Tibial nerve (tissue), 4 donors: Measurements from ENCODE around the gene TBC1D1. TPM values are rescaled to one million over a fixed set of nuclear protein-coding genes. Genes with fewer than 3 reads are reported as not detected.

Experiments
- DNase-seq, 2 donors: peaks; one replicate each; pipeline ENCODE4 v3.0.0-alpha.2; 2019; ENCODE audit warnings: low spot score in 2 of 2
- H3K27ac ChIP-seq, 4 donors: fragments of 200-600 bp; sonication (generic) in 3 of 4; one replicate each; pipeline ENCODE4 v1.5.1; 2017 to 2019; ENCODE audit warnings: mild to moderate bottlenecking in 1 of 4
- H3K27me3 ChIP-seq, 2 donors: fragments of 200-600 bp; sonication (generic) in 1 of 2; one replicate each; pipeline versions ENCODE4 v1.5.1 to v1.6.0; 2017 to 2019
- H3K36me3 ChIP-seq, 3 donors: fragments of 200-600 bp; sonication (generic); one replicate each; pipeline ENCODE4 v1.5.1; 2018 to 2019
- H3K4me1 ChIP-seq, 4 donors: fragments of 200-600 bp; sonication (generic) in 3 of 4; one replicate each; pipeline ENCODE4 v1.5.1; 2017 to 2019
- H3K4me3 ChIP-seq, 4 donors: fragments of 200-600 bp; sonication (generic) in 3 of 4; one replicate each; pipeline ENCODE4 v1.5.1; 2017 to 2019; ENCODE audit warnings: mild to moderate bottlenecking in 1 of 4, moderate library complexity in 1 of 4
- H3K9me3 ChIP-seq, 4 donors: fragments of 200-600 bp; sonication (generic) in 3 of 4; one replicate each; pipeline ENCODE4 v1.5.1; 2017 to 2019
- EP300 ChIP-seq, 2 donors: sonication (generic); formaldehyde crosslinking; IDR thresholded peaks; one replicate each; pipeline ENCODE4 v1.6.1; 2017; ENCODE audit warnings: antibody characterized with exemption in 2 of 2, mild to moderate bottlenecking in 1 of 2
- POLR2A ChIP-seq, 2 donors: fragments of 450-650 bp; IDR thresholded peaks; one replicate each; pipeline ENCODE4 v1.6.1; 2017; ENCODE audit warnings: antibody characterized with exemption in 2 of 2, mild to moderate bottlenecking in 2 of 2, moderate library complexity in 2 of 2
- WGBS, 2 donors: methylation state at CpG; one replicate each; pipeline ENCODE4 v1.1.5; 2018; 5-methylcytosine and 5-hydroxymethylcytosine counted together
- total RNA-seq, 4 donors: library from RNA; depleted of rRNA; stranded (reverse); fragments of >200 nt; gene quantifications; one replicate each; pipeline ENCODE4 v1.1.0, GENCODE V29; 2016
- TF ChIP-seq, protein P1 (sequence below), 5 experiments: fragments of 200-600 bp in 3 of 5; fragments of 450-650 bp in 2 of 5; sonication (generic) in 3 of 5; IDR thresholded peaks; one replicate each; pipeline ENCODE4 v1.5.1; 2016 to 2019; ENCODE audit warnings: antibody characterized with exemption in 5 of 5, mild to moderate bottlenecking in 3 of 5, moderate library complexity in 2 of 5

TBC1D1 gene
- total RNA-seq, 4 donors from 2014 or later, result 41.6 to 97.8 (median 62.5) TPM

DNA sequence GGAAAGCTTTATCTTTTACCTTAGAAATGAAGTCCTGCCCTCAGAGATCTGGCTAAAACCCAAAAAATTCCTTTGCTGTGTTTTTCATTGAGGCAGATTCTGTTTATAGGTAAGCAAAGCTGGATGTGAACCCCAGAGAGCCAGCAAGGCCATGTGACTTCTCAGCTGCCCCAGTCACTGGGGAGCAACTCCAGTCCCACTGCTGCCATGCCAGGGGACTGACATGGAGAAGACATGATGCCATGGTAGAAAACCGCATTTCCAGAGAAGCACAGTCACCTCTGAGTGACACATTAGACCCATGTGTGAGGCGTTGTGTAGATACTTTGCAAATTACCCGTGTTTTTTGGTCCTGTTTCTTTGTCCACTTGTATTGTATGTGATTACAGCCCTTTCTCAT lies 114.8 kb downstream of the TBC1D1 start:
- whole genome bisulfite sequencing, 2 donors, result 68 to 80% methylated on average over 3 of the region's 3 CpGs
- Histone ChIP-seq H3K4me3 (no peak overlapping the region), H3K27me3 (no peaks in the 10 kb centered on the region), H3K27ac (peak overlapping the region in 2 of 4 donors; percentile 11 to 65), H3K36me3 (no peaks in the 10 kb centered on the region), H3K9me3 (no peaks in the 10 kb centered on the region), H3K4me1 (peaks cover 0 to 34% (median 0%) of the 10 kb centered on the region in 4 donors)
- TF ChIP-seq, protein P1, sequence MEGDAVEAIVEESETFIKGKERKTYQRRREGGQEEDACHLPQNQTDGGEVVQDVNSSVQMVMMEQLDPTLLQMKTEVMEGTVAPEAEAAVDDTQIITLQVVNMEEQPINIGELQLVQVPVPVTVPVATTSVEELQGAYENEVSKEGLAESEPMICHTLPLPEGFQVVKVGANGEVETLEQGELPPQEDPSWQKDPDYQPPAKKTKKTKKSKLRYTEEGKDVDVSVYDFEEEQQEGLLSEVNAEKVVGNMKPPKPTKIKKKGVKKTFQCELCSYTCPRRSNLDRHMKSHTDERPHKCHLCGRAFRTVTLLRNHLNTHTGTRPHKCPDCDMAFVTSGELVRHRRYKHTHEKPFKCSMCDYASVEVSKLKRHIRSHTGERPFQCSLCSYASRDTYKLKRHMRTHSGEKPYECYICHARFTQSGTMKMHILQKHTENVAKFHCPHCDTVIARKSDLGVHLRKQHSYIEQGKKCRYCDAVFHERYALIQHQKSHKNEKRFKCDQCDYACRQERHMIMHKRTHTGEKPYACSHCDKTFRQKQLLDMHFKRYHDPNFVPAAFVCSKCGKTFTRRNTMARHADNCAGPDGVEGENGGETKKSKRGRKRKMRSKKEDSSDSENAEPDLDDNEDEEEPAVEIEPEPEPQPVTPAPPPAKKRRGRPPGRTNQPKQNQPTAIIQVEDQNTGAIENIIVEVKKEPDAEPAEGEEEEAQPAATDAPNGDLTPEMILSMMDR (IDR thresholded peaks at IDR 0.05), result no peak
- TF ChIP-seq POLR2A (IDR thresholded peaks at IDR 0.05), result no peak
- DNase-seq, result no peak

DNA sequence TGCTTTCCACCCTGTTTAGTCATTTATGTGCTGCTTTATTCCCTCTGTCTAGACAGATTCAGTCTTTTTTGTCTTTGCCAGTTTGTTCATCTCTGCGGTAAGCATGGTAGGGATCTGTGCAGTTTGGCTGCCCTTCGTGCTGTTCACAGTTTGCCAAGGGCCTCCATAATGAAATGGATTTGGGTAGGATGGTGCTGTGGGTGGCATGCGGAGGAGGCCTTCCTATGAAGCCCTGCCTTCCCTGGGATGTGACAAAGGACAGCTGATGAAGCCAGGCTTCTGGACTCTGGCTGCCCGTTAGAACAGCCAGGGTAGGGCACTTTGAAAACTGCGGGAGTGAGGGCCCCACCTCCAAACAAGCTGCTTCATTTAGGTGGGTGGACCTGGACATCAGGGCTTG lies 116.8 kb downstream of the TBC1D1 start:
- Histone ChIP-seq H3K36me3 (no peaks in the 10 kb centered on the region), H3K4me1 (peaks cover 0 to 33% (median 0%) of the 10 kb centered on the region in 4 donors), H3K27me3 (no peaks in the 10 kb centered on the region), H3K4me3 (no peak overlapping the region), H3K9me3 (no peaks in the 10 kb centered on the region), H3K27ac (no peak overlapping the region)
- no peak for DNase-seq
- WGBS, 2 donors, result 64 to 79% methylated on average over 5 of the region's 5 CpGs
- TF ChIP-seq, protein P1 (IDR thresholded peaks at IDR 0.05), result no peak
- no peak for TF ChIP-seq POLR2A (IDR thresholded peaks at IDR 0.05)
- TF ChIP-seq EP300 (IDR thresholded peaks at IDR 0.05), result no peak

DNA sequence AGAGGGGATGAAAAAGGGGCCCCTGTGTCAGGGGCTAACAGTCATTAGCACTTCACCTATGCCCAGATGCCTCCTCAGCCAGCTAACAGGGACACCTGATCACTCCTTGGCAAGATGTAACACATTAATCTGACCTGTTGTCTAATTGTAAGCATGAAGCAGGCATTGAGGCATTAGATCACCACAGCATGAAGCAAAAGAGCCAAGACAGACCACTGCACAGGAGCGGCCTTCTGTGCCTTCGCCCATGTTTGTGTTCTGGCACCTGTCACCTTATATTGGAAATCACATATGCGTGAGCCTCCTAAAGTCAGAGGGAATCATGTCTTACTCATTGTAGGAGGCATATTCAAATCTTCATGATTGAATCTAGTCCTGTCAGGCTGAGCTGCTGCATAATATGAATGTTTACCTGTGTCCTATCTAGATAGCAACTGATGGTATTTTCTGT lies 117.7 kb downstream of the TBC1D1 start:
- H3K9me3 ChIP-seq, result no peaks in the 10 kb centered on the region
- no peaks in the 10 kb centered on the region for H3K27me3 ChIP-seq
- H3K27ac ChIP-seq, result no peak overlapping the region
- WGBS, 2 donors, result 98 to 100% methylated on average over 3 of the region's 3 CpGs
- no peak for DNase-seq
- TF ChIP-seq, protein P1 (IDR thresholded peaks at IDR 0.05), result no peak
- TF ChIP-seq EP300 (IDR thresholded peaks at IDR 0.05) (no peak), POLR2A (IDR thresholded peaks at IDR 0.05) (no peak)
- H3K36me3 ChIP-seq, result no peaks in the 10 kb centered on the region
- peaks cover 0 to 29% (median 0%) of the 10 kb centered on the region in 4 donors for H3K4me1 ChIP-seq
- no peak overlapping the region for H3K4me3 ChIP-seq

DNA sequence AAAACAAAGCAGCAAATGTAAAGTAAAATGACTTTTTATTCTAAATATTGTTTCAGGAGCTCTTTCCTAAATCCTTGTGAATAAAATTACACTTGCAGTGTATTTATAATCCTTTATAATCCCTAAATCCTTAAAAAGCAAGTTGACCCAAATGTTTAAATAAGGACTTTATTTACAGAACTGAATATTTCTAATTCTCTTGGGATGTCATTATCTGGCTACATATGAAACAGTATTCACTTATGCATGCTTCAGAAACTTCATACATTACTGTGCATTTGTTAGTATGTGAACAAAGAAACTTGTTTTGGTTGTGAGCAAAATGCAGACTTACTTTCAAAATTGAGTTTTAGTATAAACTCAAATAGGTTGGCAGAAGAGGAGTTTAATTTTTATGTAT lies 118.5 kb downstream of the TBC1D1 start:
- Histone ChIP-seq H3K27ac (no peak overlapping the region), H3K4me1 (peaks cover 0 to 21% (median 0%) of the 10 kb centered on the region in 4 donors)

DNA sequence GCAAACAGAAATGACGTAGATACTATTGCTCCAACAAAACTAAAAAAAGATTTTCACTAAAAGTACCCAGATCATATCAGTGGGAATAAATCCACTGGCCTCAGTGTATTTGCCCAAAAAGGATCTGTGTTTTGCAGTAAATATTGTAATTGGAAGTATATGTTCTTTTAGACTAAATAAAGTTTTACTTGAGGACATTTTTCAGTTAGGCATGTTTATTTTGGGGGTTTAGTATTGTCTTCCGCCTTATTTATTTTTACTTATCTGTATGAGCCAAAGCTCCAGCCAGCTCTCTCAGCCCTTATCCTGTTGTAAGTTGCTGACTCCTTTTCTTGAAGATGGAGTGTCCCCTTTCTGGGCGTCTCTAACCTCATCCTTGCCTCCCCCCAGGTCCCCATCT lies 119.1 kb downstream of the TBC1D1 start:
- H3K4me3 ChIP-seq, result no peak overlapping the region

More for the DNA sequence above, 118.5 kb downstream of the TBC1D1 start:
- Histone ChIP-seq H3K27me3 (no peaks in the 10 kb centered on the region), H3K36me3 (peaks cover 0 to 4% (median 0%) of the 10 kb centered on the region in 3 donors), H3K4me3 (no peak overlapping the region), H3K9me3 (no peaks in the 10 kb centered on the region)
- DNase-seq, result no peak
- TF ChIP-seq EP300 (IDR thresholded peaks at IDR 0.05) (no peak), POLR2A (IDR thresholded peaks at IDR 0.05) (no peak)
- TF ChIP-seq, protein P1 (IDR thresholded peaks at IDR 0.05), result no peak

More for the DNA sequence above, 119.1 kb downstream of the TBC1D1 start:
- peaks cover 0 to 17% (median 0%) of the 10 kb centered on the region in 4 donors for H3K4me1 ChIP-seq
- H3K27ac ChIP-seq, result peak overlapping the region in 1 of 4 donors; percentile 23
- H3K9me3 ChIP-seq, result no peaks in the 10 kb centered on the region
- no peak for DNase-seq
- H3K36me3 ChIP-seq, result peaks cover 0 to 9% (median 0%) of the 10 kb centered on the region in 3 donors
- 68 to 75% methylated on average over 3 of the region's 3 CpGs for WGBS, 2 donors
- TF ChIP-seq EP300 (IDR thresholded peaks at IDR 0.05) (no peak), POLR2A (IDR thresholded peaks at IDR 0.05) (no peak)
- TF ChIP-seq, protein P1 (IDR thresholded peaks at IDR 0.05), result no peak
- no peaks in the 10 kb centered on the region for H3K27me3 ChIP-seq
